GM21528 (cell line): ENCODE results near the gene UQCC5.

Experiments
- ATAC-seq: cut with Tn5 transposase; IDR thresholded peaks from one replicate; pipeline ENCODE4 v1.9.1; 2021; ENCODE audit warnings: mild to moderate bottlenecking, moderate library complexity; ENCODE audit not compliant: unreplicated experiment, low FRiP score

UQCC5 gene

GRCh38 chr3:52558436-52558835 lies 22.0 kb downstream of the UQCC5 start:
- ATAC-seq = no peak

- ATAC-seq = no peak
These were observed 24.8 kb downstream of the UQCC5 start for GRCh38 chr3:52561028-52561747.

GRCh38 chr3:52563984-52564383 lies 27.6 kb downstream of the UQCC5 start:
- no peak for ATAC-seq

GRCh38 chr3:52568069-52568468 lies 31.7 kb downstream of the UQCC5 start:
- ATAC-seq = no peak

- ATAC-seq = no peak
These were observed 33.7 kb downstream of the UQCC5 start for GRCh38 chr3:52570076-52570475.

GRCh38 chr3:52572221-52572620 lies 35.8 kb downstream of the UQCC5 start:
- ATAC-seq = no peak

GRCh38 chr3:52574056-52574965 lies 37.9 kb downstream of the UQCC5 start:
- no peak for ATAC-seq
